ENCODE results near the gene BICD2.

BICD2 gene

GRCh38 chr9:92727716-92728700 is 36.6 kb downstream of the BICD2 start:
- no peak overlapping the region for H3K4me3 ChIP-seq (ENCODE audit: low read depth, low read length)
- no peak for DNase-seq (ENCODE audit: low read depth)
- TF ChIP-seq CTCF (IDR thresholded peaks at IDR 0.05; ENCODE audit: insufficient read depth, low read depth, low read length, missing control alignments), result no peak

GRCh38 chr9:92726971-92727715 is 37.5 kb downstream of the BICD2 start:
- DNase-seq (ENCODE audit: low read depth), result no peak
- no peak overlapping the region for H3K4me3 ChIP-seq (ENCODE audit: low read depth, low read length)
- no peak for TF ChIP-seq CTCF (IDR thresholded peaks at IDR 0.05; ENCODE audit: insufficient read depth, low read depth, low read length, missing control alignments)

GRCh38 chr9:92726348-92726747 is 38.3 kb downstream of the BICD2 start:
- H3K4me3 ChIP-seq (ENCODE audit: low read depth, low read length), result no peak overlapping the region
- DNase-seq (ENCODE audit: low read depth), result no peak

GRCh38 chr9:92725766-92726165 is 38.9 kb downstream of the BICD2 start:
- no peak for TF ChIP-seq CTCF (IDR thresholded peaks at IDR 0.05; ENCODE audit: insufficient read depth, low read depth, low read length, missing control alignments)
- no peak overlapping the region for H3K4me3 ChIP-seq (ENCODE audit: low read depth, low read length)
- DNase-seq (ENCODE audit: low read depth), result no peak

More at GRCh38 chr9:92726348-92726747, 38.3 kb downstream of the BICD2 start:
- TF ChIP-seq CTCF (IDR thresholded peaks at IDR 0.05; ENCODE audit: insufficient read depth, low read depth, low read length, missing control alignments), result no peak

GRCh38 chr9:92725266-92725545 is 39.4 kb downstream of the BICD2 start:
- no peak for DNase-seq (ENCODE audit: low read depth)

More at GRCh38 chr9:92725266-92725545, 39.4 kb downstream of the BICD2 start:
- no peak overlapping the region for H3K4me3 ChIP-seq (ENCODE audit: low read depth, low read length)
- no peak for TF ChIP-seq CTCF (IDR thresholded peaks at IDR 0.05; ENCODE audit: insufficient read depth, low read depth, low read length, missing control alignments)

All from GM12865 (cell line).